ENCODE measurements around the gene KCND3. TPM values are rescaled to one million over a fixed set of nuclear protein-coding genes. Genes with fewer than 3 reads are reported as not detected.

KCND3 gene
- total and polyA plus RNA-seq, 2 of the 4 experiments (the other 2 are of a cell fraction), result under 0.01 to 0.03 TPM

DNA sequence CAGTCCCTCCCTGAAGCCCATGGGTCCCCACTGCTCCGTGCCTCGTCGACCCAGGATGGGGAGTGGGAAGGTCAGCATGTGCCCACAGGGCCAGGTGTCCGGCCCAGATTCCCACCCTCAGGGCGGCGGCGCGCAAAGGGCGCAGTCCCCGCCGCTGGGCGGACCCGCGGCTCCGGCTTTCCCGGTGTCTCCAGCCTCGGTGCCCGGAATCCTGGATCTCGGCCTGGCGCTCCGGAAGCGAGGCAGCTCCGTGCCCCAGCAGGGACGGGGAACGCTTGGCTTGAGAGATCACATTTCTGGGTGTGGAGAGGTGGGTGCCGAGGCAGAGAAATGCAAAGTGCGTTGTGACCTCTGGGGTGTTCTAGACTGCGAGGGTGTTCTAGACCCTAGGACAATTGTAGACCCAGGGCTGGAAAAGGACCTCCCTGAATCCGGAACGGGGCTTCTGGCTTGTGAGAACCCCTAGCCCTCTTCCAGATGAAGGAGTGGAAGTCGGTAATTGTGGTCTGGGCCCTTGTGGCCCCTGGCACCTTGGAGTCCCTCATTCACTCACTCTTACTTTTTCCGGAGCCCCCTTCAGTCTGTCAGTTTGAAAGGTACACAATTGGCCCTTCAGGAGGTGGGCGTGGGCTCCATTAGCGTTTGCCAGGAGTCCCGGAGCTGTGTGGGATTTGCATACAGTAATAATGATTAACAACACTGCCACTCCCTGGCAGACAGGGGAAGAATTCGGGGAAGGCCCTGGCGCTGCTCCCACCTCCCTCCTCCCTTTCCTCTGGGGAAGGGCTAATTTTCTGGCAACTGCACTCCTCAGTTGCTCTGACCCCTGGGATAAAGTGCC lies 1.6 kb upstream of the KCND3 start:
- Histone ChIP-seq H3K9me3 (ENCODE audit: control insufficient read depth, insufficient read depth, low read length) (no peaks in the 10 kb centered on the region), H4K8ac (ENCODE audit: low read depth in 2 of 2, low read length in 2 of 2) (no peak overlapping the region), H4K5ac (ENCODE audit: low read depth, low read length) (no peak overlapping the region), H2BK15ac (ENCODE audit: low read depth, low read length) (no peak overlapping the region), H3K9me1 (ENCODE audit: insufficient read depth, low read length) (peaks cover 4% of the 10 kb centered on the region; the same call in 1 of the 2 replicates), H3K27ac (ENCODE audit: insufficient read depth, low read length) (no peak overlapping the region), H2AK9ac (replicated peaks; ENCODE audit: low read depth, low read length, poor library complexity) (no peak overlapping the region), H3K4me1 (ENCODE audit: control insufficient read depth, insufficient read depth, low read length) (no peaks in the 10 kb centered on the region), H3K36me3 (ENCODE audit: control insufficient read depth, insufficient read depth, low read length) (no peaks in the 10 kb centered on the region), H2BK5ac (ENCODE audit: low read depth, low read length, poor library complexity, severe bottlenecking) (no peak overlapping the region), H2BK120ac (ENCODE audit: low read depth, low read length) (no peak overlapping the region), H3K18ac (ENCODE audit: low read depth, low read length) (no peak overlapping the region), H3K23ac (ENCODE audit: low read depth, low read length) (no peak overlapping the region), H3K56ac (ENCODE audit: extremely low read depth, insufficient read depth, low read length) (no peak overlapping the region), H3K4ac (ENCODE audit: low read depth, low read length) (no peak overlapping the region), H2BK20ac (ENCODE audit: low read depth, low read length) (no peak overlapping the region), H3K27me3 (ENCODE audit: control insufficient read depth, insufficient read depth, low read length) (peaks cover 63% of the 10 kb centered on the region), H3K79me1 (ENCODE audit: low read depth in 1 of 2, low read length in 2 of 2) (no peaks in the 10 kb centered on the region), H2AK5ac (ENCODE audit: low read depth, low read length) (no peak overlapping the region), H3K14ac (replicated peaks; ENCODE audit: low read depth, low read length) (no peak overlapping the region), H3K4me2 (ENCODE audit: low read depth, low read length) (no peak overlapping the region; the same call in 1 of the 2 replicates), H4K20me1 (ENCODE audit: insufficient read depth, low read length) (no peaks in the 10 kb centered on the region), H2AFZ (replicated peaks; ENCODE audit: low read length, poor library complexity) (peak overlapping the region; percentile 46), H3K9ac (ENCODE audit: low read depth, low read length) (no peak overlapping the region), H4K91ac (ENCODE audit: insufficient read depth, low read depth, low read length) (no peak overlapping the region), H3K4me3 (ENCODE audit: insufficient read depth, low read depth, low read length) (no peak overlapping the region)
- in situ Hi-C loops (cut with MboI; ENCODE audit: low sequenced_read_pairs) (no loop called here), intact Hi-C loops (cut with micrococcal nuclease) (loop anchor here (2.0 to 5.0 kb wide), 3 partner anchors 199 to 510 kb away; no protein-coding TSS in a partner anchor), dilution Hi-C loops (cut with HindIII; ENCODE audit: low sequenced_read_pairs, unreplicated experiment) (no loop called here)
- ATAC-seq (ENCODE audit: low read depth) (peak; percentile 30), DNase-seq (no peak)
- ChIA-PET POLR2A (ENCODE audit: unreplicated experiment) (no interaction called here), CTCF (interaction anchor here (0.9 kb wide), 1 partner anchor 509 kb away, joined by 3 read pairs; no protein-coding TSS in a partner anchor)
- 2% methylated on average over 22 of the region's 37 CpGs; no CpG with 5 or more reads in 1 of the 2 experiments for WGBS, 2 experiments (ENCODE audit: extremely low coverage in 2 of 2, insufficient read length in 1 of 2)
- TF ChIP-seq POLR2A (IDR thresholded peaks at IDR 0.05; ENCODE audit: low read depth, low read length) (no peak), MAZ (IDR thresholded peaks at IDR 0.05; ENCODE audit: borderline replicate concordance, low read depth, low read length) (no peak)
- TF ChIP-seq, protein P1, sequence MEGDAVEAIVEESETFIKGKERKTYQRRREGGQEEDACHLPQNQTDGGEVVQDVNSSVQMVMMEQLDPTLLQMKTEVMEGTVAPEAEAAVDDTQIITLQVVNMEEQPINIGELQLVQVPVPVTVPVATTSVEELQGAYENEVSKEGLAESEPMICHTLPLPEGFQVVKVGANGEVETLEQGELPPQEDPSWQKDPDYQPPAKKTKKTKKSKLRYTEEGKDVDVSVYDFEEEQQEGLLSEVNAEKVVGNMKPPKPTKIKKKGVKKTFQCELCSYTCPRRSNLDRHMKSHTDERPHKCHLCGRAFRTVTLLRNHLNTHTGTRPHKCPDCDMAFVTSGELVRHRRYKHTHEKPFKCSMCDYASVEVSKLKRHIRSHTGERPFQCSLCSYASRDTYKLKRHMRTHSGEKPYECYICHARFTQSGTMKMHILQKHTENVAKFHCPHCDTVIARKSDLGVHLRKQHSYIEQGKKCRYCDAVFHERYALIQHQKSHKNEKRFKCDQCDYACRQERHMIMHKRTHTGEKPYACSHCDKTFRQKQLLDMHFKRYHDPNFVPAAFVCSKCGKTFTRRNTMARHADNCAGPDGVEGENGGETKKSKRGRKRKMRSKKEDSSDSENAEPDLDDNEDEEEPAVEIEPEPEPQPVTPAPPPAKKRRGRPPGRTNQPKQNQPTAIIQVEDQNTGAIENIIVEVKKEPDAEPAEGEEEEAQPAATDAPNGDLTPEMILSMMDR (conservative IDR thresholded peaks at IDR 0.05; ENCODE audit: low read depth, low read length), result 0 out of 2 replicates have a peak, but pooled peaks have one; percentile 11
- BruUV-seq (replicated peaks), result no TSS peak

Measured in IMR-90 (cell line).